HUES6 (cell line): ENCODE measurements around the gene CHMP2B.
"Not testable (repeated sequence)": the region's sequence is repeated elsewhere in the genome, so short reads cannot be mapped to it uniquely, and the experiment has no call there.

Source experiments
- H3K27ac ChIP-seq: 2 replicates; pipeline ENCODE4 v1.7.0; 2013; ENCODE audit warnings: low read depth, mild to moderate bottlenecking, low read length, inconsistent platforms
- H3K27me3 ChIP-seq: 2 replicates; pipeline ENCODE4 v1.6.1; 2013; ENCODE audit warnings: low read length; ENCODE audit not compliant: control insufficient read depth, insufficient read depth
- H3K36me3 ChIP-seq: 2 replicates; pipeline ENCODE4 v1.6.1; 2013; ENCODE audit warnings: low read length; ENCODE audit not compliant: control insufficient read depth, insufficient read depth
- H3K4me1 ChIP-seq: 2 replicates; pipeline ENCODE4 v1.6.1; 2013; ENCODE audit warnings: low read length; ENCODE audit not compliant: control insufficient read depth, insufficient read depth
- H3K4me3 ChIP-seq: 2 replicates; pipeline ENCODE4 v1.5.1; 2013; ENCODE audit warnings: low read depth, low read length
- H3K9ac ChIP-seq: one replicate; pipeline ENCODE4 v1.6.1; 2013; ENCODE audit warnings: mild to moderate bottlenecking, low read length
- H3K9me3 ChIP-seq: 2 replicates; pipeline ENCODE4 v1.6.1; 2013; ENCODE audit warnings: low read depth, low read length; ENCODE audit not compliant: control insufficient read depth, insufficient read depth

CHMP2B gene

DNA sequence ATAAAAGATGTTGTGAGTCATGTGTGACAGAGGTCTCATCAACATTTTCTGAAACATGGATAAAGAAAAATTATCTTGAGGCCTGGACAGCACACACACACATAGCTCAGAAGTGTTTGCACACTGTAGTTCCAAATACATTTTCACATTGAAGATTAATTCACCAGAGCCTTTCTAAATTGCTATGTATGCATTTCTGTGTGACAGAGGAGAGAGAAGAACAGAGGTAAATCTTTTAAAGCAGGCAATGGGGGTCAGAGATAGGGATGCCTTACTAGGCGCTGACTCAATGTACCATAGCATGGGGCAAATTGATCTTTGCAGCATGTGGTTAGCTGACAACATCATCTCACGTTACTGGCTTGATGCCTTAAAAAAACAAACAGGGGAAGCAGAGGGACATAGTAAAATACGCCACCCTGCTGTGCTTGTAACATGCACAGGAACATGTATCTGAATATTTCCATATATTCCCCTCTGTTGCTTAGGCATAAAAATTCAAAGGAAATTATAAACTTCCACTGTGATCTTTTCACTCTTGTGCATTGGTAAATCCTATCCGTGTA, 41.6 kb downstream of the CHMP2B start:
- Histone ChIP-seq H3K27ac (no peak overlapping the region), H3K36me3 (no peaks in the 10 kb centered on the region), H3K4me1 (no peaks in the 10 kb centered on the region), H3K9me3 (no peaks in the 10 kb centered on the region), H3K27me3 (no peaks in the 10 kb centered on the region), H3K4me3 (no peak overlapping the region), H3K9ac (no peak overlapping the region)

DNA sequence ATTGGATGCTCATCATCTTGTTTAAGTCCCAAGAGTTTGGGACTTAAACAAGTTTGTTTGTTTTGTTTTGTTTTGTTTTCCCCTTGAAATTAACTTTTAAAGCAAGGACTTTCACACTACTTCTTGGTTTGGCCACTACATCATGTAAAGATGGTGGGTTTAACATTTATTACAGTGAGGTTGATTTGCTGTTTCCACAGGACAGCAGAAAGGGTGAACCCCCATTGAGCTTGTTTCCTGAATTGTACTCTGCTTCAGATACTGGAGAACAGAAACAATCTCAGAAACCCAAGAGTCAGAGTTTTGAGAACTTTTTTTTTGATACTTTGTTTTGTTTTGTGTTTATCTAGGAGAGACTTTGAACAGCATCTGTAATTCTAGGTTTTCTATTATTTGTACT, 42.6 kb downstream of the CHMP2B start:
- no peaks in the 10 kb centered on the region for H3K4me1 ChIP-seq
- H3K9ac ChIP-seq: no peak overlapping the region
- H3K27me3 ChIP-seq: no peaks in the 10 kb centered on the region
- H3K27ac ChIP-seq: no peak overlapping the region
- no peak overlapping the region for H3K4me3 ChIP-seq
- H3K9me3 ChIP-seq: no peaks in the 10 kb centered on the region
- H3K36me3 ChIP-seq: no peaks in the 10 kb centered on the region

DNA sequence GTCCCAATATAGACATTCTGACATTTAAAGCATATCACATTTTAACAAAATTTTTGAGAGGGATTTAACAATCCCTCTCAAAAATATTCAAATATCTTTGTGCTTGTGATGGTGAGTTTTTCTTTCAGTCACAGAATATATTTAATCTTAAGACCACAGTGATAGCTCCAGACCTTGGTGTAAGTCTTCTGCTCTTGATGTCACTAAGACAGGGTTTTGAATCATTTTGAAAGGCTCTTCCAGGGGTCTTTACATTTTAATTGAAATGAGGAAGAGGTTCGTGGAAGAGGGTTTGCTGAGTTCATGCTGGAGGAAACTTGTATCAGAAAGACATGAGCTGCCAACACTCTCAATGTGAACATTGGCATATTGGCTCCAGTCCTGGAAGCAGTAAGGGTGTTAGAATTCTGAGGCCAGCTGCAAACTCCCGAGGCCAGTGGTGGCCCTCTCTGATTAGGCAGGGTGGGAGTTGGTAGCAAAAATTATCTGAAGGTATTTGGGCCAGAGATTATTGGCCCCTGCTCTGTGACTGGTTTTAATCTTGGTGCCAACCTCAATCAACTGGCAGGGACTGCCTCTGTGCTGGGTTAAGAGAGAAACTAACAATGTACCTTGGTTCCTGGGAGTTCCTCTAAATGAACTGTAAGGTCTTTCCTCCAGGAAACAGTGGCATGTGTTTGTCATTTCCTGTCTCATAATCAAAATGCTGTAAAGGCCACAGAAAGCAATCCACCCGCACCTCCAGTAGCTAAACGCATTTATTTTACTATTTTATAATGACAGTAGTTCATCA, 44.0 kb downstream of the CHMP2B start:
- no peaks in the 10 kb centered on the region for H3K9me3 ChIP-seq
- no peaks in the 10 kb centered on the region for H3K27me3 ChIP-seq
- no peak overlapping the region for H3K9ac ChIP-seq
- no peaks in the 10 kb centered on the region for H3K4me1 ChIP-seq
- no peak overlapping the region for H3K27ac ChIP-seq
- H3K36me3 ChIP-seq: no peaks in the 10 kb centered on the region
- H3K4me3 ChIP-seq: no peak overlapping the region

- Histone ChIP-seq H3K4me1 (no peaks in the 10 kb centered on the region), H3K4me3 (no peak overlapping the region), H3K27ac (no peak overlapping the region), H3K27me3 (no peaks in the 10 kb centered on the region), H3K9me3 (no peaks in the 10 kb centered on the region), H3K36me3 (no peaks in the 10 kb centered on the region), H3K9ac (no peak overlapping the region)
Observed at GRCh38 chr3:87272718-87273341, 45.7 kb downstream of the CHMP2B start.

- Histone ChIP-seq H3K4me1 (no peaks in the 10 kb centered on the region), H3K9ac (no peak within 1 kb of the TSS), H3K36me3 (no peaks in the 10 kb centered on the region), H3K27me3 (no peaks in the 10 kb centered on the region), H3K27ac (no peak within 1 kb of the TSS), H3K4me3 (no peak within 1 kb of the TSS), H3K9me3 (no peaks in the 10 kb centered on the region)
Observed at GRCh38 chr3:87276484-87276883, 49.4 kb downstream of the CHMP2B start, which contains the start of gene POU1F1. TSS of gene POU1F1 (minus strand) at chr3:87276584. CDS start at chr3:87276462, 122 bp downstream.

- Histone ChIP-seq H3K9me3 (no peaks in the 10 kb centered on the region), H3K4me3 (no peak overlapping the region), H3K9ac (no peak overlapping the region), H3K27me3 (no peaks in the 10 kb centered on the region), H3K27ac (no peak overlapping the region), H3K36me3 (no peaks in the 10 kb centered on the region), H3K4me1 (no peaks in the 10 kb centered on the region)
Observed at GRCh38 chr3:87287011-87287410, 59.9 kb downstream of the CHMP2B start.

DNA sequence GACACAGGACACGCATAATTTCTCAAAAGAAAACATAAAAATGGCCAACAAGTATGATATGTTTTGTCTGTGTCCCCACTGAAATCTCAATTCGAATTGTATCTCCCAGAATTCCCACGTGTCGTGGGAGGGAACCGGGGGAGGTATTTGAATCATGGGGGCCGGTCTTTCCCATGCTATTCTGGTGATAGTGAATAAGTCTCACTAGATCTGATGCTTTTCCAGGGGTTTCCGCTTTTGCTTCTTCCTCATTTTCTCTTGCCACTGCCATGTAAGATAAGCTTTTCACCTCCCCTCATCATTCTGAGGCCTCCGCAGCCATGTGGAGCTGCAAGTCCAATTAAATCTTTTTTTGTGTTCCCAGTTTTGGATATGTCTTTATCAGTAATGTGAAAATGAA, 61.3 kb downstream of the CHMP2B start:
- no peak overlapping the region for H3K9ac ChIP-seq
- H3K4me1 ChIP-seq: no peaks in the 10 kb centered on the region
- no peak overlapping the region for H3K4me3 ChIP-seq
- H3K36me3 ChIP-seq: no peaks in the 10 kb centered on the region
- H3K27me3 ChIP-seq: no peaks in the 10 kb centered on the region
- no peaks in the 10 kb centered on the region for H3K9me3 ChIP-seq
- H3K27ac ChIP-seq: no peak overlapping the region

DNA sequence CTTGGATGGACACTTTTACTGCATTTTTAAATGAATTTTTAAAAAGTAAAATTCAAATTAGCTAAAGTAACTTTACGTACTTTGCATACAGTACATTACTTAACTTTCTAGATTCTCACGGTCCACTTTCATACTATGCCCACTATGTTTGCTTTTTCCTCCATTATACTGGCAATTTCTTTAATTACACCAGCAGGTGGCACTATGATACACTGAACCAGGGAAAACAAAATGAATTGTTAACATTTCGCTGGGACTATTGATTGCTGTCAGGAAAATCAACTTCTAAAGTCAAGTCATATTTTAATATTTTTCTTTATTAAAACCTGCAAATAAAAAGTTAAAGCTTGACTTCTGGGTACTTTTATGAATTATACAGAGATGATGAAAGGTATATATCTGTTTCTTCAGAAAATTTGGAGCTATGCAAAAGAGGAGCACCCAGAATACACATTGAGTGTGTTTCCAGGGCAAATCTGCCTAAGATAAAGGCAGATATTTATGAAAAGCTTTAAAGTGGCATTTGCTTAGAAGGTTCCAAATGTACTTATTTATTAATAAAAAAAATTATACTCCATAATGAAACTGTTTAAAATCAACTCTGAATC, 71.1 kb downstream of the CHMP2B start:
- H3K36me3 ChIP-seq: no peaks in the 10 kb centered on the region
- no peak overlapping the region for H3K9ac ChIP-seq
- H3K4me1 ChIP-seq: no peaks in the 10 kb centered on the region
- H3K9me3 ChIP-seq: no peaks in the 10 kb centered on the region
- no peak overlapping the region for H3K4me3 ChIP-seq
- H3K27me3 ChIP-seq: no peaks in the 10 kb centered on the region
- H3K27ac ChIP-seq: no peak overlapping the region

- H3K36me3 ChIP-seq, H3K4me3 ChIP-seq, H3K9ac ChIP-seq, H3K27me3 ChIP-seq, H3K4me1 ChIP-seq, H3K9me3 ChIP-seq, H3K27ac ChIP-seq: not testable (repeated sequence)
Observed at GRCh38 chr3:87305031-87305430, 77.9 kb downstream of the CHMP2B start.
